ENCODE measurements around the gene NEAT1. TPM values are rescaled to one million over a fixed set of nuclear protein-coding genes. Genes with fewer than 3 reads are reported as not detected.

The NEAT1 gene
- total and polyA plus RNA-seq, 9 of the 15 experiments (the other 6 are each of a cell fraction or from before 2014, with no cell fraction given), result 20.1 to 389 (median 62.8) TPM

DNA sequence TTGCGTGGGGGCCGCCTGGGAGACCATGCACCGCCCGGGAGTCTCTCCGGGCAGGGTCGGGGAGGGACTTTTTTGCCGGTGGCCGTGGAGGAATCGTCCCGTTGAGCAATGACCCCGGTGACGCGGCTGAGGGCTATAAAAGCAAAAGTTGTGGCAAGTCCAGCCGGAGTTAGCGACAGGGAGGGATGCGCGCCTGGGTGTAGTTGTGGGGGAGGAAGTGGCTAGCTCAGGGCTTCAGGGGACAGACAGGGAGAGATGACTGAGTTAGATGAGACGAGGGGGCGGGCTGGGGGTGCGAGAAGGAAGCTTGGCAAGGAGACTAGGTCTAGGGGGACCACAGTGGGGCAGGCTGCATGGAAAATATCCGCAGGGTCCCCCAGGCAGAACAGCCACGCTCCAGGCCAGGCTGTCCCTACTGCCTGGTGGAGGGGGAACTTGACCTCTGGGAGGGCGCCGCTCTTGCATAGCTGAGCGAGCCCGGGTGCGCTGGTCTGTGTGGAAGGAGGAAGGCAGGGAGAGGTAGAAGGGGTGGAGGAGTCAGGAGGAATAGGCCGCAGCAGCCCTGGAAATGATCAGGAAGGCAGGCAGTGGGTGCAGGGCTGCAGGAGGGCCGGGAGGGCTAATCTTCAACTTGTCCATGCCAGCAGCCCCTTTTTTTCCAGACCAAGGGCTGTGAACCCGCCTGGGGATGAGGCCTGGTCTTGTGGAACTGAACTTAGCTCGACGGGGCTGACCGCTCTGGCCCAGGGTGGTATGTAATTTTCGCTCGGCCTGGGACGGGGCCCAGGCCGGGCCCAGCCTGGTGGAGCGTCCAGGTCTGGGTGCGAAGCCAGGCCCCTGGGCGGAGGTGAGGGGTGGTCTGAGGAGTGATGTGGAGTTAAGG is at the start of gene NEAT1 (continued):
- TF ChIP-seq CCAR2 (IDR thresholded peaks at IDR 0.05; ENCODE audit: low read depth, low read length) (no peak), ZNF436 (CRISPR knock-in tag; IDR thresholded peaks at IDR 0.05) (peak; percentile 99), HDAC8 (tag; IDR thresholded peaks at IDR 0.05) (no peak; the same call in 1 of the 2 replicates), POLR3A (IDR thresholded peaks at IDR 0.05; ENCODE audit: borderline replicate concordance, extremely low read depth, insufficient read depth, insufficient read length) (no peak), SMARCE1 (IDR thresholded peaks at IDR 0.05) (no peak; the same call in 1 of the 2 replicates), GABPB1 (CRISPR knock-in tag; IDR thresholded peaks at IDR 0.05) (0 out of 2 replicates have a peak, but pooled peaks have one; percentile 43), GATAD2A (IDR thresholded peaks at IDR 0.05) (peak; percentile 84), ZMIZ1 (IDR thresholded peaks at IDR 0.05; ENCODE audit: low read depth in 2 of 2, low read length in 2 of 2) (peak; percentile 27 to 97; a peak in 3 of 4 replicates), KAT2B (IDR thresholded peaks at IDR 0.05; ENCODE audit: low read depth, low read length) (no peak), ZSCAN29 (IDR thresholded peaks at IDR 0.05) (peak; percentile 65; the same call in 1 of the 2 replicates)
- TF ChIP-seq, protein P1, sequence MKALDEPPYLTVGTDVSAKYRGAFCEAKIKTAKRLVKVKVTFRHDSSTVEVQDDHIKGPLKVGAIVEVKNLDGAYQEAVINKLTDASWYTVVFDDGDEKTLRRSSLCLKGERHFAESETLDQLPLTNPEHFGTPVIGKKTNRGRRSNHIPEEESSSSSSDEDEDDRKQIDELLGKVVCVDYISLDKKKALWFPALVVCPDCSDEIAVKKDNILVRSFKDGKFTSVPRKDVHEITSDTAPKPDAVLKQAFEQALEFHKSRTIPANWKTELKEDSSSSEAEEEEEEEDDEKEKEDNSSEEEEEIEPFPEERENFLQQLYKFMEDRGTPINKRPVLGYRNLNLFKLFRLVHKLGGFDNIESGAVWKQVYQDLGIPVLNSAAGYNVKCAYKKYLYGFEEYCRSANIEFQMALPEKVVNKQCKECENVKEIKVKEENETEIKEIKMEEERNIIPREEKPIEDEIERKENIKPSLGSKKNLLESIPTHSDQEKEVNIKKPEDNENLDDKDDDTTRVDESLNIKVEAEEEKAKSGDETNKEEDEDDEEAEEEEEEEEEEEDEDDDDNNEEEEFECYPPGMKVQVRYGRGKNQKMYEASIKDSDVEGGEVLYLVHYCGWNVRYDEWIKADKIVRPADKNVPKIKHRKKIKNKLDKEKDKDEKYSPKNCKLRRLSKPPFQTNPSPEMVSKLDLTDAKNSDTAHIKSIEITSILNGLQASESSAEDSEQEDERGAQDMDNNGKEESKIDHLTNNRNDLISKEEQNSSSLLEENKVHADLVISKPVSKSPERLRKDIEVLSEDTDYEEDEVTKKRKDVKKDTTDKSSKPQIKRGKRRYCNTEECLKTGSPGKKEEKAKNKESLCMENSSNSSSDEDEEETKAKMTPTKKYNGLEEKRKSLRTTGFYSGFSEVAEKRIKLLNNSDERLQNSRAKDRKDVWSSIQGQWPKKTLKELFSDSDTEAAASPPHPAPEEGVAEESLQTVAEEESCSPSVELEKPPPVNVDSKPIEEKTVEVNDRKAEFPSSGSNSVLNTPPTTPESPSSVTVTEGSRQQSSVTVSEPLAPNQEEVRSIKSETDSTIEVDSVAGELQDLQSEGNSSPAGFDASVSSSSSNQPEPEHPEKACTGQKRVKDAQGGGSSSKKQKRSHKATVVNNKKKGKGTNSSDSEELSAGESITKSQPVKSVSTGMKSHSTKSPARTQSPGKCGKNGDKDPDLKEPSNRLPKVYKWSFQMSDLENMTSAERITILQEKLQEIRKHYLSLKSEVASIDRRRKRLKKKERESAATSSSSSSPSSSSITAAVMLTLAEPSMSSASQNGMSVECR (CRISPR knock-in tag; IDR thresholded peaks at IDR 0.05), result peak; percentile 94
- TF ChIP-seq, protein P2, sequence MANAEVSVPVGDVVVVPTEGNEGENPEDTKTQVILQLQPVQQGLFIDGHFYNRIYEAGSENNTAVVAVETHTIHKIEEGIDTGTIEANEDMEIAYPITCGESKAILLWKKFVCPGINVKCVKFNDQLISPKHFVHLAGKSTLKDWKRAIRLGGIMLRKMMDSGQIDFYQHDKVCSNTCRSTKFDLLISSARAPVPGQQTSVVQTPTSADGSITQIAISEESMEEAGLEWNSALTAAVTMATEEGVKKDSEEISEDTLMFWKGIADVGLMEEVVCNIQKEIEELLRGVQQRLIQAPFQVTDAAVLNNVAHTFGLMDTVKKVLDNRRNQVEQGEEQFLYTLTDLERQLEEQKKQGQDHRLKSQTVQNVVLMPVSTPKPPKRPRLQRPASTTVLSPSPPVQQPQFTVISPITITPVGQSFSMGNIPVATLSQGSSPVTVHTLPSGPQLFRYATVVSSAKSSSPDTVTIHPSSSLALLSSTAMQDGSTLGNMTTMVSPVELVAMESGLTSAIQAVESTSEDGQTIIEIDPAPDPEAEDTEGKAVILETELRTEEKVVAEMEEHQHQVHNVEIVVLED (CRISPR knock-in tag; IDR thresholded peaks at IDR 0.05), result peak; percentile 28; the same call in 1 of the 2 replicates
- TF ChIP-seq, protein P3, sequence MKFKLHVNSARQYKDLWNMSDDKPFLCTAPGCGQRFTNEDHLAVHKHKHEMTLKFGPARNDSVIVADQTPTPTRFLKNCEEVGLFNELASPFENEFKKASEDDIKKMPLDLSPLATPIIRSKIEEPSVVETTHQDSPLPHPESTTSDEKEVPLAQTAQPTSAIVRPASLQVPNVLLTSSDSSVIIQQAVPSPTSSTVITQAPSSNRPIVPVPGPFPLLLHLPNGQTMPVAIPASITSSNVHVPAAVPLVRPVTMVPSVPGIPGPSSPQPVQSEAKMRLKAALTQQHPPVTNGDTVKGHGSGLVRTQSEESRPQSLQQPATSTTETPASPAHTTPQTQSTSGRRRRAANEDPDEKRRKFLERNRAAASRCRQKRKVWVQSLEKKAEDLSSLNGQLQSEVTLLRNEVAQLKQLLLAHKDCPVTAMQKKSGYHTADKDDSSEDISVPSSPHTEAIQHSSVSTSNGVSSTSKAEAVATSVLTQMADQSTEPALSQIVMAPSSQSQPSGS (CRISPR knock-in tag; IDR thresholded peaks at IDR 0.05), result no peak

Data from K562 (cell line).